Mesenteric fat pad (tissue), 1 donor: Measurements from ENCODE around the gene DCDC2C. TPM values are rescaled to one million over a fixed set of nuclear protein-coding genes. Genes with fewer than 3 reads are reported as not detected.

Experiments
- DNase-seq: peaks from one replicate; pipeline ENCODE4 v3.0.0-alpha.2; 2020; ENCODE audit warnings: low spot score
- total RNA-seq: library from RNA; stranded (reverse); fragmentation: NEBNext Ultra II Directional; extraction: Animal tissue kit (Norgen Biotek cat#: 25700); gene quantifications from one replicate; pipeline ENCODE4 v1.2.1, GENCODE V29; 2021
- donor health status: DM: yes; HTN: yes; CAD: no.

The DCDC2C gene
- total RNA-seq, 1 donor from 2014 or later = not detected

GRCh38 chr2:3672861-3673678 lies 30.3 kb upstream of the DCDC2C start:
- DNase-seq = peak; percentile 33

- no peak for DNase-seq
These were observed 29.1 kb upstream of the DCDC2C start for GRCh38 chr2:3674066-3674845.

- DNase-seq = no peak
These were observed 27.7 kb upstream of the DCDC2C start for GRCh38 chr2:3675687-3676086.

DNA sequence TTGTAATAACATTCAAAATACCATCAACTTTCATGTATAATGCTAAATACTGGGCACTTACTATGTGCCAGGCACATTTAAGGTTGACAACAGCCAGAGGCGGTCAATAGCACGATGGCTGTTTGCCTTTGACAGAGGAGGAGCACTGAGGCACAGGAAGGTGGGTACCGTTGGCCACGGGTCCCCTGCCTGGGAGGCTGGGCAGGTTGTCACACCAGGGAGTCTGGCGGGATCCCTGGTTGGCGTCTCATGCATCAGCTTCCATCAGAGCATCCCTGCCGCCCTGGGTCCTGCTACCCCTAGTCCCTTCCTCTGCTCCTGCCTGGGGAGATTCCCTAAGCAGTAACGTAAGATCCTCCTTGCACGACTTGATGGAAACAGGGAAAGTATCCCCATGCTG lies 25.9 kb upstream of the DCDC2C start:
- DNase-seq = no peak

DNA sequence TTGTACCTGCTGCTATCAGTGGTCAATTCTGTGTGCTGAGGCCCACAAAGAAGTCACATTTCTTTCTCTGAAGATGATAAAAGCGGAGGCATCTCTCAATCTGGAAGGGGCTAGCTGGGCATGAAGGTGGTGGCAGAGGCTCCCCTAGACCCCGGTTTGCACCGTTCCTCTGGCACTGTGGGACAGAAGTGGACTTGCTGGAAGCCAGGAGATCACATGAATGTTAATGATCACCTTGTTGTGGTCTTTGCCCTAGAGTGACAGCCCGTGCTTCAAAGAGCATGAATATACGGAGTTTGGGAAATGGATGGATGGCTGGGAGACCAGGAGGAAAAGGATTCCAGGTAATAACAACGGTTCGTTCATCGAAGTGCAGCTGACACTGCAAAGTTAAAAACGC lies 25.2 kb upstream of the DCDC2C start:
- DNase-seq = no peak

- no peak for DNase-seq
These were observed 24.2 kb upstream of the DCDC2C start for GRCh38 chr2:3679180-3679579.

- no peak for DNase-seq
These were observed 23.6 kb upstream of the DCDC2C start for GRCh38 chr2:3679616-3680393.

- DNase-seq = no peak
These were observed 22.6 kb upstream of the DCDC2C start for GRCh38 chr2:3680548-3681345.

- DNase-seq = no peak
These were observed 21.8 kb upstream of the DCDC2C start for GRCh38 chr2:3681625-3682024.

- no peak for DNase-seq
These were observed 20.6 kb upstream of the DCDC2C start for GRCh38 chr2:3682811-3683210.

- DNase-seq = no peak
These were observed 19.5 kb upstream of the DCDC2C start for GRCh38 chr2:3683748-3684454.

GRCh38 chr2:3689998-3690748 lies 13.2 kb upstream of the DCDC2C start:
- no peak for DNase-seq

GRCh38 chr2:3692375-3692774 lies 11.0 kb upstream of the DCDC2C start:
- no peak for DNase-seq

DNA sequence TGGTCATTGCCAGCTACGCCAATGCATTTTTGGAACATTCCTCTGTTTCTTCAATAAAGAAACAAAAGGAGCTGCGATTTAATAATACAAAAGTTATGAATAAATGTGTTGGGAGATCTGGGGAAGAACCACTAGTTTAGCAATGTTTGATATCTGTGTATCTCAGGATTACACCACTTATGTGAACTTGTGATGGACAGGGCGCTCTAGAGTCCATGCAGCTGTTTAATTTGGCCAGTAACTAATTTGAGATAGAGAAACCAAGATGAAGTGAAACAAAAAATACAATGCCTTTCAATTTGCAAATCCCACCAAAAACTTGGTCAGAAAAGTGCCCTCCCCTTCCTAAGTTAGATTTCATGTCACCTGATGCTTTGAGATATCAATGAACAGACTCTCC lies 6.8 kb upstream of the DCDC2C start:
- DNase-seq = no peak

DNA sequence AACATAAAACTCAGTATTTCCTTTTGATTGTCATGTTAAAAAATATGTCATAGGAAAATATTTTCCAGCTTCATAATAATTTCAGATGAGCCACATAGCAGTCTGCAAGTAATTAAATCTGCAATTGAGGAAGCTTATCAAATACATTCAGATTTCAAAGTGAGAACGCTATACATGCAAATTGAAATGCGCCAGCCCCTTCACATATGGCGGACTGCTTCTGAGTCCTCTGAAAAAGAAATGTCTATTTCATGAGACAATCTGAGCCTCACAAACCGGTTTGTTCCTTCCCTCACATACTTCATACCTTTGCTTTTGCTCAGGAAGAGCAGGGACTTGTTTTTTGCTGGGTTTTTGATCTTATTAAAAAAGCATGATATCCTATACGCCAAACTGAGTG lies 2.3 kb upstream of the DCDC2C start:
- no peak for DNase-seq

GRCh38 chr2:3703757-3704355 lies 481 bp downstream of the DCDC2C start:
- no peak for DNase-seq

DNA sequence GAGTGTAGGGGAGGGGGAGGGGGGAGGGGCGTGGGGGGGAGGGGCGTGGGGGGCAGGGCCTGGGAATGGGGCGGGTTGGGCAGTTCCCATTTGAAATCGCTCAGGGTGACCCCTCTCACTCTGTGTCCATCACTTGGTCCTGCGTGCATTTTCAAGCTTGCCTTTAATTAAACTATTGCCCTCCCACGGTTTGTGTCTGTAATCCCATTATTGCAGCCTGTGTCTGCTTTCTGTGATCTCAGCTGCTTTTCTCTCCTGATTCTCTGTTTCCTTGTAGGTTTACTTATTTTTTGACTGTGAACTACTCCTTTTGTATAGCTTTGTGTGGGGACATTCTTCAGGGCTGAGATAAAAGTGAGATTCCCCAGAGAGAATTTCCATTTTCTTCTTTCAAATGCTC lies 1.3 kb downstream of the DCDC2C start:
- no peak for DNase-seq

- no peak for DNase-seq
These were observed 2.4 kb downstream of the DCDC2C start for GRCh38 chr2:3705782-3706181.

- no peak for DNase-seq
These were observed 3.5 kb downstream of the DCDC2C start for GRCh38 chr2:3706892-3707291.
